Left ventricle myocardium superior (tissue), 1 donor: ENCODE results near the gene ELMO2. TPM values are rescaled to one million over a fixed set of nuclear protein-coding genes. Genes with fewer than 3 reads are reported as not detected.

ENCODE experiments used
- ATAC-seq: fragments of 200-7000 bp; cut with Tn5 transposase; one replicate; pipeline ENCODE4 v1.9.1; 2020; ENCODE audit warnings: mild to moderate bottlenecking, moderate library complexity
- DNase-seq: peaks from one replicate; pipeline ENCODE4 v3.0.0-alpha.2; 2020
- intact Hi-C: fragments of 100-400 bp; cut with micrococcal nuclease; formaldehyde crosslinking; loops from one replicate; pipeline ENCODE4 v1.11.0; 2022
- total RNA-seq: library from RNA; stranded (reverse); fragmentation: NEBNext Ultra II Directional; extraction: Animal tissue kit (Norgen Biotek cat#: 25700); gene quantifications from one replicate; pipeline ENCODE4 v1.2.1, GENCODE V29; 2021
- donor health status: DM: no; HTN: yes; CAD: no; lungs with severe emphysema.

The ELMO2 gene
- total RNA-seq, 1 donor from 2014 or later = 37.1 TPM

DNA sequence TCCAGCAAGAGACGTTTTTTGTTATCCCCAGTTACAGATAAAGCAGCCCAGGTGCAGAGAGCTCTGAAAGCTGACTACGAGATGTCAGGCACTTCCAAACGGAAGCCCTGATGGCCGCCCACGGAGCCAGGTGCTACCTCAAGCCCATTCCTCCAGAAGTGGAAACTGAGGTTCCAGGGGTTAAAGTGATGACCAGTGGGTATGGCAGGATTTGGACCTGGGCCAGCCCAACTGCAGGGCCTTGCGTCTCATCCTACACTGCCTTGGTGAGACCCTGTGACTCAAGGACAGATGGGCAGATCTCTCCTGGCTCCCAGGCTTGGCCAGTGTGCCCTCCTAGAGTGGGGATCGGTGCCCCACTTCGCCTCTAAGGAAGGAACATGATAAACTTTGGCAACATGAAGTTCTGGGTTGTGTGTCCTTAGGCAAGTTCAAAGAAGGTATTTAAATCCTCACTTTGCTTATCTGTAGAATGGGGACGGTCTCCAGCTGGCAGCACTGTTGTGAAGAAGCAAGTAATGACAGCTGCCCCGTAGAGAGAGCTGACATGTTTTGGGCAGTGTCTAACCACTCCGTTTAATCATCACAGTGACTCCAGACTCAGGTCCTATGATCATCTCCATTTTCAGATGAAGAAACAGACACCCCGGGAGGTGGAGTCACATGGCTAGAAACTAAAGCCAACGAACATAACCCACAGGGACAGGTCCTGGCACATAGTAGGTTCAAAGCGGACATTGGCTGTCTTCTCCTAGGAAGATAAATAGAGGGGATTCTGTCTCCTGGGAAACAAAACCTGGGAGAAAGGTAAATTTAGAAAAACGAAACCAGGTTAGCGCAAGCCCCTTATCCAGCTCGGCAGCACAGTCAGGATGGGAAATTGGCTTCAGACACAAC lies 63.7 kb downstream of the ELMO2 start:
- DNase-seq = no peak
- ATAC-seq = no peak
- intact Hi-C loops = loop anchor here (10.0 kb wide), 1 partner anchor 208 kb away; no protein-coding TSS in a partner anchor

DNA sequence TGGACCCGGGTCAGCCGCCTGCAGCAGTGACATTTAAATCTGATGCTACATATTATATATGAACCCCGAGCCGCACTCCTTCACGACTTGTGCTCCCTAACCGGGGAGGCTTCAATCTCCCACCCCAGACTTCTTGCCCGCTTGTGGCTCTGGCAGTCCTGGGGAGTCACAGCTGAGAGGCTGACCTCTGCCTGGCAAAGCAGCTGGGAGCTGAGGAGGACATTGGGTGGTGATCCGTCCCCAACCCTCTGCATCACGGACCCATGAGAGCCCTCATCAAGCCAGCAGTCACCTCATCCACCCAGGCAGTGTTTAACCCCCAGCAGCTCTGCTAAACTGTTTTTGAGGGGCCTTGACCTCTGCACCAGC lies 64.4 kb downstream of the ELMO2 start:
- no peak for ATAC-seq
- no peak for DNase-seq
- intact Hi-C loops = loop anchor here (10.0 kb wide), 1 partner anchor 207 kb away; no protein-coding TSS in a partner anchor

DNA sequence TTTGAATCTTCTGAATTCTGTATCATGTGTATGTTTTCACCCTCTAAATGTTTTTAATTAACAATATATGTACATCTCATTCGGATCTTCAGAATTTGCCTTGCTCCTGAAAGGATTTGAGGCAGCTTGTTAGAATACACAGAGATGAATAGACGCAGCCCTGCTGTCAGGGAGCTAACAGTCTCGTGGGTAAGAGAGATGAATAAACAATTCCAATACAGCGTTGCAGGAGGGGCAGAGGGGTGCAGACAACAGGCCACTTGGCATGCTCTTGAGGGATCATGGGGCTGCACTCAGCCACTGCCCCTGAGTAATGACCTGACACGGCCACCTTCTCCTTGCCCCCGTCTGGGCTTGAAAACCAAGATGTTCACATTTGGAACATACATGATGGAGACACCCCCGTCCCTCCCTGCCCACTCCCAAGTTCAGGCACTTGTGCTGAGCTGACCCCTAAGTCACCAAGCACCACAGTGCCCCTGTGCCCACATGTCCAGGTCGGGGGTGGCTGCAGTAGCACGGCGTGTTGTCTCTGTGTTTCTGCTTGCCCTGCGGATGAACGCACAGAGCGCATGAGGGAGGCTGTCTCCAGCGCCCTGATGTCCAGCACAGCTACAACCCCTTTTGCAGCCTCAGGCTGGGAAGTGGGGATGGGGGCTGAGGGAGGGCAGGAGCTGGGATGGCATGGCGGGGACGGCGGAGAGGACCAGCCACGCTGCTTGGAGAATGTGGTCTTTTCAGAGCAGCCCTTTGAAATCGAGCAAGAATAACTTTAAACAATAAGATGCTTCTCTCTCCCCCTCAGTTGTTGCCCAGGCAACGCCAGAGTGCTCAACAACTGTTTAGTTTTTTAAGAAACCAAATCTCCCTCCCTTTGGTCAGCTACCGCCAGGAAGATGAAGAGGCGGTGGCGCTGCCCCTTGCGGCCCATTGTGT lies 65.1 kb downstream of the ELMO2 start:
- no peak for ATAC-seq
- DNase-seq = no peak
- intact Hi-C loops = loop anchor here (10.0 kb wide), 1 partner anchor 207 kb away; no protein-coding TSS in a partner anchor

DNA sequence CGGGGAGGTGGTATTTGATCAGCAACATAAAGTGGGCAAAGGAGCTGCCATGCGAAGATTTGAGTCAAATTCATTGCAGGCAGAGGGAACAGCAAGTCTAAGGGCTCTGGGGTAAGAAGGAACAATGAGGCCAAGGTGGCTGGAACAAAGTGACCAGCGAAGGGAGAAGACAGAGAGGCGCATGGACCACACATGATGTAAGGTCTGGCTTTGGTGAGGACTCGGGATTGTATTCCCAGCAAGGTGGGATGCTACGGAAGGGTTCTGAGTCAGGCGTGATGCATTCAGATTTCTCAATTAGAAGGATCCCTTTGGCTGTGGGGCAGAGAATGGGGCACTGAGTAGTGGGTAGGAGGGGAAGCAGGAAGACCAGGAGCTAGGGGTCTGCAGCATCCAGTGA lies 67.4 kb downstream of the ELMO2 start:
- DNase-seq (no peak), ATAC-seq (no peak)
- intact Hi-C loops = no loop called here

DNA sequence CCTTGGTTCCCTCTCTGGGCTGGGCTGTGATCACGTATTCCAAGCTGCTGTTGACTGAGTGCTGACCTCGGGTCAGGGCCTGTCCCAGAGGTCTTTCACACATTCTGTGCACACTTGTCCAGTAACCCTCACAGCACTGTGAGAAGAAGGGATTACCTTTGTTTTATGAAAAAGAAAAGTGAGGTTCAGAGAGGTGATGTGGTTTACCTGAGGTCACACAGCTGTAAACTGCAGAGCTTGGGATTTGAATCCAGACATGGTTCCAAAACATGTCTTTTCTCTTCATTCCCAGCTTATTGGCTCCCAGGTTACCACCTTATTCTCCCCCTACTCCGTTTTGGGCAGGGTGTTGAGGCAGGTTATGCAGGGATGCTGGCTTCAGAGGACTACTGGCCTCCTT lies 69.7 kb downstream of the ELMO2 start:
- no peak for ATAC-seq
- intact Hi-C loops = no loop called here

DNA sequence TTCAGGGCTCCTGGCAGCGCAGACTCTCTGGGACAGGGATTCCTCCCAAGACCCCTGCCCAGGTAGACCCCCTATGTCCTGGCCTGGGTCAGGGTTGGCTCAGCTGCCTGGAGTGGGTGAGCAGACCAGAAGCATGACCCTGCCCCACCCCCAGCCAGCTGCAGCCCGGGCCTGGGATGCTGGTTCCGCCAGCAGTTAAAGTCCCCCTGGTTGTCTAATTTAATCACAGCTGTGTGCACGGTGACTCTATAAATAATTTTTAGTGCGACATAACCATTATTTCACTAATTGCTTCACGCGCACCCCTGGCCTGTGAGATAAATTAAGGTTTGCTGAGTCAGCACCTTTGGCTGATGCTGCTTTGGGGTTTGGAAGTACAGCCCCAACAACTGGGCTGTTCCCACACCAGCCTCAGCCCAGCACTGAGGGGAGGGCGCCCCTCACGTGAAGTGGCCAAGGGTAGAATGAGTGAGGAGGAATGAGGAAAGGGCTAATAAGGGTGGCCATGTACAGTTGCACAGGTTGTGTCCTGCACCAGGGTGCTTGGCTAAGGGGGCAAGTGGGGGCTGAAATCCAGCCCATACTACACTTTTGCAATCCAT lies 72.0 kb downstream of the ELMO2 start:
- intact Hi-C loops = no loop called here
- DNase-seq = no peak
- ATAC-seq = no peak

More for the DNA sequence above, 69.7 kb downstream of the ELMO2 start:
- no peak for DNase-seq

DNA sequence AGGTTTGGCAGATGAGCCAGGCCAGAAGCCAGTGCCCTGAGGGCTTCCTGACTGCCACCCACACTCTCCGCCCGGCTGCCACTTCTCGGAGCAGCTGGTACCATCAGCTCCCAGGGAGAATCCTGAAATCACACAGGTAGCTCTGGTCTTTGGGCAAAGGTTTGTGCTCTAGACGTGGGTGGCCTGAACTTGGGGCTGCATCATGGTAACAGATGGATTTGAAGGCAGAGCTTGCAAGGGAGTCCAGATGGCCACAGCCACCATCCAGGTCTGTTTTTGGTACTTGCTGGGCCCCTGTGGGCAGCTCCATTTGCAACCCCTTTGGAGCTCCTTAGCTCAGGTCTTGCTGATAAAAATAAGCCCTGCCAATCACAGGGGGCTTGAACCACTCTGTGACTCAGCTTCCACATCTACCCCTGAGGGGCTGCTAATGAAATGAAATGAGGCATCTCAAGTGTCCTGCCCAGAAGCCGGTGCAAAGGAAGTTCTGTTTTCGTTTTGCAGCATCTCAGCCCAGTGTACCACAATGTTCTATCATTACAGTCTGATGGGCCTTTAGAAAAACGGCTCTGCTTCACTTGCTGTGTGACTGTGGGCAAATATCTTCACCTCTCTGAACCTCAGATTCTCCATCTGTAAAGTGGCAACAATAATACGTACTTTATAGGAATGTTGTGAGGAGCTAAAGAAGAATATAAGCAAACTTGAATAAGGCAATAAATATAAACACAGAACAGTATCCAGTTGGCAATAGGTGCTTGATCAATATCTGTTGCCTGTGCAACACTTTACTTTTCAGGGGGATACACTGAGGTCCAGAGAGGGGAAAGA lies 73.0 kb downstream of the ELMO2 start:
- DNase-seq = peak; percentile 56
- ATAC-seq = peak; percentile 75

DNA sequence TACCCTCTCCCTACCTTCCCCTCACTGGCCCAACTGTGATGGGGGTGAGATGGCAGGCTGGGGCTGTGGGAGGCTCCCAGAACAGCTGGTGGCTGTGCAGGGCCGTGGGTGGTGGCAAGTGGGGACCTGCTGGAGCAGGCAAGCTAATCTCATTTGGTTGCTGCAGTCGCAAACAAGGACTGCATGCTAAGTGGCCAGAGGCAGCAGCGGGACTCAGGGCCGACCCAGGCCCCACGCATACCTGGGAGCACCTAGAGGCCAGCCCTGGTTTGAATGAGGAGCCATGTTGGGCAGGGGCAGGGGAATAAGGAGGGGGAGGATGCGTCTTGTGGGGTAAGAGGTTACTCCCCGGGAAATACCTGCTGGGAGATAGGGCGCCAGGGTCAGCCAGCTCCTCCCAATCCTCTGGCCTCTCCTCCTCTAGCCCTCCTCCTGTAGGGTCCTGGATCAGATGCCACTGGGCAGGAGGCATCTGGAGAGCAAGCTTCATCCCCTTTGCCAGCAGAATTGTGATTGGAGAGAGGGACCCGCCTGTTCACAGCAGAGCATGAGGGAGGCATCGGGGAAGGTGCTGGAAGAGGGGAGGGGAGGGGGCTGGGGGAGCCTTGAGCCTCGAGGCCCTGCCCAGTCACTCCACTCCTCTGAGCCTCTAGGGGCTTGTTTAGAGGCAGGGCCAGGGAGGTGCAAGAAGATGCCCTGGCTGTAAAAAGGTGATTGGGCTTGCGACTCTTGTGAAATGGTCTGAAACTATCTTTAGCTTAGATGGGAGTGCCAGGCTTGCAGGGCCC lies 73.8 kb downstream of the ELMO2 start:
- no peak for DNase-seq
- intact Hi-C loops = no loop called here
- ATAC-seq = no peak

More for the DNA sequence above, 73.0 kb downstream of the ELMO2 start:
- intact Hi-C loops = no loop called here

DNA sequence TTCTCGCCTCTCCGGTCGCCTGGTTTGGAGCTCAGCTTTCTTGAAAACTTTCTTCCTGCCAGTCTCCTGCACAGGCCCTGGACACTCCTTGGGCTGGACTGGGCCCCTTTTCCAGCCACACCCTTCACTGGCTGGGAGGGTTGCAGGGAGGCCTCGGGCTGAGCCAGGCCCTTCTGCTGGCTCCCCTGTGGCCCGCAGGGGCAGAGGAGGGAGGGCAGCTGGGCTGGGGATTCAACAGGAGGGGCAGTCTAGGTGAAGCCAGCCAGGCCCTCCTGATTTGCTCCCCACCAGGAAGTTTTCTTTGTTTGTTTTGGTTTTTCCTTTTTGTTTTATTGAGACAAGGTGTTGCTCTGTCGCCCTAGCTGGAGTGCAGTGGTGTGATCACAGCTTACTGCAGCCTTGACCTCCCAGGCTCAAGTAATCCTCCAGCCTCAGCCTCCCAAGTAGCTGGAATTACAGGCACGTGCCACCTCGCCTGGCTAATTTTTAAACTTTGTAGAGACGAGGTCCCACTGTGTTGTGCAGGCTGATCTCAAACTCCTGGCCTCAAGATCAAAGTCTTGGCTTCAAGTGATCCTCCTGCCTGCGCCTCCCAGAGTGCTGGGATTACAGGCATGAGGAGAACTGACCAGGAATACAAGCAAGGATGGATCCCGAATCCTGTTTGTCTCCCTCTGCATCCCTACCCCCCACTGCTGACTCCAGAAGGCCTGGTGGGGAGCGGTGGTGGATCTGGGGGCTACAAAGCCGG lies 74.6 kb downstream of the ELMO2 start:
- ATAC-seq (no peak), DNase-seq (no peak)
- intact Hi-C loops = no loop called here

DNA sequence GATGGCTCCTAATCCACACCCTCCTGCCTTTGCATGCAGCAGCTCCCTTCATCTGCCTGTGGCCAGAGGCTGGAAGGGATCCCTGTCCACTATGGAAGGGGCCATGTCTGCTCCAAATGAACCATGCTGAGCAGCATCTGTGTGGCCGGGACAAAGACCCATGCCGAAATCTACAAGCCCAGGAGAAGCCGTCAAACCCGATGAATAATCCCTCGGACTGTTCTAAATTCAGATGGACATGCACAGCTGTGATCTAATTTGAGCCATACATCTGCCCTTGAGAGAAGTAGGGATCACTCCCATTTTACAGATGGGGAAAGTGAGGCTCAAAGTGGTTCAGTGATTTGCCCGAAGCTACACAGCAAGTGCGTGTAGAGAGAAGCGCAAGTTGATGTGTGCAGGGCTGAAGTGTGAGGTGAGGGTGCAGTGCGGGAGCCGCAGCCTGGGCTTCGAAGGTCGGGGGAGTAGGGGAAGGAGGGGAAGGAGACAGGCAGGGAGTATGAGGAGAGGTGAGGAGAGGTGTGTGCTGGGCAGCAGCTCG lies 75.5 kb downstream of the ELMO2 start:
- intact Hi-C loops = no loop called here
- ATAC-seq (no peak), DNase-seq (no peak)

DNA sequence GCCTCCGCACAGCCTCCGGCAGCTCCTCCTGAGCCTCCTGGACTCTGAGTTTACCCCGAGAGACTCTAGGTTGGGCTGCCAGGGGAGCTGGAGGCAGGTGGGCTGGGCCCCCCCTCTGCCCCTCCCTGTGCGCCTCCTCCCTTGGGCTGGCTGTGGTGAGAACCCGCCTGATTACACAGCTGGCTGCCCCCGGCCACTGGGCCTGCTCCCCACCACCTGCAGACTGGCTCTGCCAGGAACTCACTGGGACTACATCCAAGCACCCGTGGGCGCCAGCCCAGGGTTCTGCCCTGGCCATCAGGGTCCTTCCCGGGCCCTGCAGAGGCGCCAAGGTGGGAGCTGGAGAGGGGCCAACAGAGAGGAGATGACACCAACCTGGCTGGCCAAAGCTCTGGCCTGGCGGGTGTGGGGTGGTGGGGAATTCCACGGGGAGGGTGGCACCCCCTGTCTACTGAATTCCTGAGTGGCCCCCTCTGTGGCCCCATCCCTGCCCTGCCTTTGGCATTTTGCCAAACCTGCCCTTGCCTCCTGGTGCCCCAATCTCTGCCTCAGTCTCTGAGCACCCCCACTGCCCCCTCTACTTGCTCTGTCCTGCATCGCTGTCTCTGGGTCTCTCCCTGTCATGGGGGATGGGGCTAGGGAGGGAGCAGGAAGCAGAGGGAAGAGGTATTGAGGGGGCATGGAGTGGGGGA lies 76.2 kb downstream of the ELMO2 start:
- ATAC-seq = no peak
- DNase-seq = no peak
- intact Hi-C loops = no loop called here

DNA sequence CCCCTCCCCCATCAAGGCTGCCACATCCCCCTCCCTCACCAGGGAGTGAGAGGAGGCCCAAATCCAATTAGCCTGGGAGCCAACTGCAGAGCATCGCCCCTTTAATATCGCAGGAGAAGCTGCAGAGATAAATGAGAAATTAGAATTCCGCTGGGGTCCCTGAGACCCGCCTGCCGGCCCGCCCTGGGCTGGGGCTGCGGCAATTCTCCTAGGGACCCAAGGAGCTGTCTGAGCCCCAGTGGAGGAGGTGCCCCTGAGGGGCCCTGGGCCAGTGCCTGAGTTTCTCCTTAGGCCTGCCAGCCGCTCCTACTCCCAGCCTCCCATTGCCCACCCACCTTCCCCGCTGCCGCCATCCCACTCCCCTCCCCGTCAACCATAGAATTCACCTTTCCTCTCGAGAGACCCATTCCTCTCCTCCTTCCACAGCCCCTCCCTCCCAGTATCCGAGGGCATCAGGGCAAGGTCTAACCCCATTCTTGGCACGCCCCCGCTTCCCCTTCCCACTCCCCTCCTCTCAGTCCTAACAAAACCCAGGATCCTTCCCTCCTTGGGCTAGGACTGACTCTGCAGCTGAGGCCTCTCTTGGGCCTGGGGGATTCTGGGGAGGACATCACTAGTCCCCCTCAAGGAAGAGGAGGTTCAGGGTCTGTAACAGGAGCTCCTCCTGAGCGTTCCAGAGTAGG lies 78.1 kb downstream of the ELMO2 start:
- DNase-seq (no peak), ATAC-seq (no peak)
- intact Hi-C loops = no loop called here

DNA sequence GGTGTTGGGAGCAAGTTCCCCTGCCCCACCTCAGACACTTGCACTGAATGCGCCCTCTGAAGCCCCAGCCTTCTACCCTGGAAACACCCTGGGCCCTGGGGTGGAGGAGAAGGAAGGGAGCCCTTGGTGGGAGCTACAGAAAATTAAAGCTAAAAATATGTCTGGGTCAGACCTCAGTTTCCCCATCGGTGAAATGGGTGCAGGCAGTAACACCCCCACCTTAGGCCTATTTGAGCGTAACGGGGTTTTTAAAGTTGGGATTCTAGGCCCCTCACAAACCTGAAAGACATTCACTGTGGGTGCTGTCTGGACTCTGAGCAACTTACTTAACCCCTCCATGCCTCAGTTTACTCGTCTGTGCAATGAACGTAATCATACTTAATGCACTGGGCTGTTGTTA lies 78.9 kb downstream of the ELMO2 start:
- intact Hi-C loops = no loop called here
- ATAC-seq (no peak), DNase-seq (no peak)

DNA sequence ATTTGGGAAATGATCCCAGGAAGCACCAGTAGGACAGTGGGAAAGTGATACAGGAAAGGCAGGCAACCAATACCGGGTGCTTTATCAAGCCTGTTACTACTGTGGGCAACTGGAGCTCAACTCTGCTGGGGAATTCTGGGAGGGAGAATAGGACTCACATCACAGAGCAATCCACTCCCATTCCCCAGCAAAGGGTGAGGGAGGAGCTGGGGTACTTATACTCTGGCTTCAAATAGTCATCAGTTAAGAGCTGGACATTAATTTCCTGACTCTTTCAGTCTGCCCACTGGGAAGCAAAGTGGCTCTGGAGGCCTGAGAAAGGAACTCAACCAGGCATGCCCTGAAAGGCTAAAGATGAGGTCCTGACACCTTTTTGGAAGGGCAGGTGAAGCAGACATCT lies 80.6 kb downstream of the ELMO2 start:
- no peak for DNase-seq
- intact Hi-C loops = no loop called here

DNA sequence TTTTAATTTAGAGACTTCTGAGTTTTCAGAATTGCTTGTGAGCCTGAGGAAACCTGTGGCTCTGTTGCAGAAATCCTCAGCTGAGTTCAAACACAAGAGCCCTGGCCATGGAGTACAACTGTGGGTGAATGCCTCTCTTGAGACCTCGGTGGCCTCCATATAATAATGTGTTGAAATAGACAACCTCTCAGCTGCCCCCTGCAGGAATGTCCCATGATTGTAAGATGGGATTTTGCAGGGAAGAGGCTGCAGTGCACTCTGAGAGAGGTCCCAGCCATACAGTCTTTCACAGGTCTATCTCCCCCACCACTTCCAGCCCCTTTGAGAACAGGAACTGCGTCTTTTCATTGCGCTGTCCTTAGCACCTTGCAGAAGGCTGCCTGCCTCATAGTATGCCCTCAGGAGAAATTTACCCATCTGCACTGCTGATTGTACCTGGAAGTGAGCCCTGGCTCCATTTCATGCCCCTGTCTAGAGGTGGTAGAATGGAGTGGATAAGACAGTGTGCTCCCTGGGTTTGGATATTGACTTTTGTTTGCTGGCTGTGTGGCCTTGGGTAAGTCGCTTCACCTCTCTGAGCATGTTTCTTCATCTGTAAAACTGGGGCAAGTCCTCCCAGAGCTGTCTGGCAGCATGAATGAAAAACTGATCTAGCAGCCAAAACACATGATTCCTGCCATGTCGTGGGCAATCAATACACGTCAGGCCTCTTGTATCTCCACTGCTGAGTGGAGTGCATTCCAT lies 81.3 kb downstream of the ELMO2 start:
- DNase-seq = no peak
- no peak for ATAC-seq
- intact Hi-C loops = no loop called here

More for the DNA sequence above, 80.6 kb downstream of the ELMO2 start:
- ATAC-seq = no peak
